Sigmoid colon (tissue), 7 donors: ENCODE measurements around the gene RANBP1. TPM values are rescaled to one million over a fixed set of nuclear protein-coding genes. Genes with fewer than 3 reads are reported as not detected.

ENCODE experiments used
- DNase-seq: peaks from one replicate; pipeline ENCODE4 v3.0.0-alpha.2; 2019
- H3K27ac ChIP-seq, 4 donors: fragments of 200-600 bp; sonication (generic); one replicate each; pipeline ENCODE4 v1.5.1; 2016 to 2019; ENCODE audit warnings: mild to moderate bottlenecking in 1 of 4
- H3K27me3 ChIP-seq, 3 donors: fragments of 200-600 bp; sonication (generic); one replicate each; pipeline ENCODE4 v1.5.1; 2019; ENCODE audit warnings: mild to moderate bottlenecking in 1 of 3
- H3K36me3 ChIP-seq, 4 donors: fragments of 200-600 bp; sonication (generic); one replicate each; pipeline ENCODE4 v1.5.1; 2016 to 2019
- H3K4me1 ChIP-seq, 4 donors: fragments of 200-600 bp; sonication (generic); one replicate each; pipeline ENCODE4 v1.5.1; 2017 to 2019
- H3K4me3 ChIP-seq, 4 donors: fragments of 200-600 bp; sonication (generic); one replicate each; pipeline ENCODE4 v1.5.1; 2017 to 2019; ENCODE audit warnings: mild to moderate bottlenecking in 2 of 4, moderate library complexity in 1 of 4
- H3K9me3 ChIP-seq, 4 donors: fragments of 200-600 bp in 3 of 4; sonication (generic) in 3 of 4; one replicate each; pipeline versions ENCODE4 v1.5.1 to v1.6.1; 2013 to 2019
- EP300 ChIP-seq, 4 donors: sonication (generic); formaldehyde crosslinking; IDR thresholded peaks; one replicate each; pipeline ENCODE4 v1.6.1; 2017; ENCODE audit warnings: antibody characterized with exemption in 4 of 4
- POLR2A ChIP-seq, 2 donors: fragments of 450-650 bp; IDR thresholded peaks; one replicate each; pipeline ENCODE4 v1.6.1; 2016; ENCODE audit warnings: antibody characterized with exemption in 2 of 2, mild to moderate bottlenecking in 2 of 2, moderate library complexity in 2 of 2
- POLR2AphosphoS5 ChIP-seq, 4 donors: sonication (generic); formaldehyde crosslinking; IDR thresholded peaks; one replicate each; pipeline ENCODE4 v1.6.1; 2017; ENCODE audit warnings: antibody characterized with exemption in 4 of 4
- WGBS, 2 donors: extraction: QIAGEN DNeasy Blood & Tissue Kit; methylation state at CpG; one replicate each; pipeline ENCODE4 v1.1.7; 2013; 5-methylcytosine and 5-hydroxymethylcytosine counted together
- intact Hi-C: fragments of 100-400 bp; cut with DNase I; formaldehyde crosslinking; loops from one replicate; pipeline ENCODE4 v1.15.1; 2023
- polyA plus RNA-seq, 3 donors: library from polyadenylated mRNA; stranded (reverse); fragments of 200-250 nt; gene quantifications; one replicate each; pipeline ENCODE4 v1.2.3, GENCODE V29; 2013
- total RNA-seq, 4 donors: library from RNA; depleted of rRNA; stranded (reverse); fragments of >200 nt; gene quantifications; one replicate each; pipeline ENCODE4 v1.1.0, GENCODE V29; 2016
- TF ChIP-seq, protein P1 (sequence below), 4 experiments: fragments of 450-650 bp in 3 of 4; fragments of 200-600 bp in 1 of 4; IDR thresholded peaks; one replicate each; pipeline ENCODE4 v1.5.1; 2016 to 2019; ENCODE audit warnings: antibody characterized with exemption in 4 of 4, mild to moderate bottlenecking in 3 of 4, moderate library complexity in 2 of 4
- donor health status: healthy with polysubstance abuse.
- donor health status: Bipolar disorder and iron deficiency.
- donor health status: healthy.

The RANBP1 gene
- total and polyA plus RNA-seq, 7 donors = 67.9 to 194 (median 154) TPM

DNA sequence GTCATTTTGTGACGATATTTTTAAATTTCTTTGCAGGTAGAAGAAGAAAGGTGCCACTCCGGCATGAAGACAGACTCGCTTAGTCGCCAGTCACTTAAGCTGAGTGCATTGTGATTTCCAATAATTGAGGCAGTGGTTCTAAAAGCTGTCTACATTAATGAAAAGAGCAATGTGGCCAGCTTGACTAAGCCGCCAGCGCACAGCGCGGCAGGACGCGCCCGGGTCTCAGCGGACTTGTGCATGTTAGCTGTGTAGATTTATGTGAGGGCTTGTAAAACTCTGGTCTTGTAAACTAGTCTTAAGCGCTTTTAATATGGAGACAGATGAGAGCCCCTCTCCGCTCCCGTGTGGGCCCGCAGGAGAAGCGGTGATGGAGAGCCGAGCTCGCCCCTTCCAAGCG is 30.3 kb upstream of the RANBP1 start:
- WGBS, 2 donors = 92 to 94% methylated on average over 20 of the region's 20 CpGs
- TF ChIP-seq, protein P1, sequence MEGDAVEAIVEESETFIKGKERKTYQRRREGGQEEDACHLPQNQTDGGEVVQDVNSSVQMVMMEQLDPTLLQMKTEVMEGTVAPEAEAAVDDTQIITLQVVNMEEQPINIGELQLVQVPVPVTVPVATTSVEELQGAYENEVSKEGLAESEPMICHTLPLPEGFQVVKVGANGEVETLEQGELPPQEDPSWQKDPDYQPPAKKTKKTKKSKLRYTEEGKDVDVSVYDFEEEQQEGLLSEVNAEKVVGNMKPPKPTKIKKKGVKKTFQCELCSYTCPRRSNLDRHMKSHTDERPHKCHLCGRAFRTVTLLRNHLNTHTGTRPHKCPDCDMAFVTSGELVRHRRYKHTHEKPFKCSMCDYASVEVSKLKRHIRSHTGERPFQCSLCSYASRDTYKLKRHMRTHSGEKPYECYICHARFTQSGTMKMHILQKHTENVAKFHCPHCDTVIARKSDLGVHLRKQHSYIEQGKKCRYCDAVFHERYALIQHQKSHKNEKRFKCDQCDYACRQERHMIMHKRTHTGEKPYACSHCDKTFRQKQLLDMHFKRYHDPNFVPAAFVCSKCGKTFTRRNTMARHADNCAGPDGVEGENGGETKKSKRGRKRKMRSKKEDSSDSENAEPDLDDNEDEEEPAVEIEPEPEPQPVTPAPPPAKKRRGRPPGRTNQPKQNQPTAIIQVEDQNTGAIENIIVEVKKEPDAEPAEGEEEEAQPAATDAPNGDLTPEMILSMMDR (IDR thresholded peaks at IDR 0.05) = no peak
- no peak for TF ChIP-seq POLR2A (IDR thresholded peaks at IDR 0.05)
- TF ChIP-seq POLR2AphosphoS5 (IDR thresholded peaks at IDR 0.05) = no peak
- no peak for TF ChIP-seq EP300 (IDR thresholded peaks at IDR 0.05)
- no peak for DNase-seq
- no peak overlapping the region for H3K4me3 ChIP-seq
- peaks cover 31 to 51% (median 43%) of the 10 kb centered on the region in 4 donors for H3K36me3 ChIP-seq
- no peak overlapping the region for H3K27ac ChIP-seq
- H3K9me3 ChIP-seq = no peaks in the 10 kb centered on the region
- intact Hi-C loops = loop anchor here (10.0 kb wide), 1 partner anchor 111 kb away; no protein-coding TSS in a partner anchor
- H3K27me3 ChIP-seq = no peaks in the 10 kb centered on the region
- peaks cover 0 to 53% (median 47%) of the 10 kb centered on the region in 4 donors for H3K4me1 ChIP-seq

DNA sequence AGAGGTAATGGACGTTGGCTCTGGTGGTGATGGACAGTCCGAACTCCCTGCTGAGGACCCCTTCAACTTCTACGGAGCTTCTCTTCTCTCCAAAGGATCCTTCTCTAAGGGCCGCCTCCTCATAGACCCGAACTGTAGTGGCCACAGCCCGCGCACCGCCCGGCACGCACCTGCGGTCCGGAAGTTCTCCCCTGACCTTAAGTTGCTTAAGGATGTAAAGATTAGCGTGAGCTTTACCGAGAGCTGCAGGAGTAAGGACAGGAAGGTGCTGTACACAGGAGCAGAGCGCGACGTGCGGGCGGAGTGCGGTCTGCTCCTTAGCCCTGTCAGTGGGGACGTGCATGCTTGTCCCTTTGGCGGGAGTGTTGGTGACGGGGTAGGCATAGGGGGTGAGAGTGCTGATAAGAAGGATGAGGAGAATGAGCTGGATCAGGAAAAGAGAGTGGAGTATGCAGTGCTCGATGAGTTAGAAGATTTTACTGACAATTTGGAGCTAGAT is 29.8 kb upstream of the RANBP1 start:
- intact Hi-C loops = loop anchor here (10.0 kb wide), 1 partner anchor 111 kb away; no protein-coding TSS in a partner anchor
- no peak for DNase-seq
- Histone ChIP-seq H3K36me3 (peaks cover 36 to 56% (median 48%) of the 10 kb centered on the region in 4 donors), H3K4me1 (peaks cover 0 to 49% (median 44%) of the 10 kb centered on the region in 4 donors), H3K4me3 (no peak overlapping the region), H3K9me3 (no peaks in the 10 kb centered on the region), H3K27me3 (no peaks in the 10 kb centered on the region), H3K27ac (no peak overlapping the region)
- WGBS, 2 donors = 94 to 96% methylated on average over 24 of the region's 24 CpGs
- TF ChIP-seq POLR2AphosphoS5 (IDR thresholded peaks at IDR 0.05) (no peak), EP300 (IDR thresholded peaks at IDR 0.05) (no peak), POLR2A (IDR thresholded peaks at IDR 0.05) (no peak)
- TF ChIP-seq, protein P1 (IDR thresholded peaks at IDR 0.05) = no peak

DNA sequence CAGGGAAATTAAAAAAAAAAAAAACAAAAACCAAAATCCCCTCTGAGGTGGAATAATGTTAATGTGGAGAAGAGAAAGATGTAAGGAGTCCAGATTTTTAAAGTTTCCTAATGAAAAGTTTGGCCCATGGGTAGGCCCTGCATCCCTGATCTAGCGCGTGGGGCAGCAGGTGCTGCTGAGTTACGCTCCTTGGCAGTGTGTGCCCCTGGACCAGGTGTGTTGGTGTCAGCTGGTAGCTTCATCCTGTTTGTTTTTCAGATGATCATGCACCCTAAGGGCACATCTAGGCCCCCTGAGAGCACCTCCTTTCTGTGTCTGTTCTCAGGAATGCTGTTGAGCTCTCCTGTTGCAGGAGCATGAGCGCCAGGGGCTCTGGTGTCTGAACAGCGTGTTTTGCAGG is 29.1 kb upstream of the RANBP1 start:
- Histone ChIP-seq H3K27me3 (no peaks in the 10 kb centered on the region), H3K36me3 (peaks cover 42 to 62% (median 54%) of the 10 kb centered on the region in 4 donors), H3K4me3 (no peak overlapping the region), H3K9me3 (no peaks in the 10 kb centered on the region), H3K4me1 (peaks cover 0 to 43% (median 38%) of the 10 kb centered on the region in 4 donors), H3K27ac (no peak overlapping the region)
- intact Hi-C loops = loop anchor here (10.0 kb wide), 1 partner anchor 112 kb away; no protein-coding TSS in a partner anchor
- 95 to 98% methylated on average over 5 of the region's 5 CpGs for WGBS, 2 donors
- TF ChIP-seq, protein P1 (IDR thresholded peaks at IDR 0.05) = no peak
- DNase-seq = no peak

DNA sequence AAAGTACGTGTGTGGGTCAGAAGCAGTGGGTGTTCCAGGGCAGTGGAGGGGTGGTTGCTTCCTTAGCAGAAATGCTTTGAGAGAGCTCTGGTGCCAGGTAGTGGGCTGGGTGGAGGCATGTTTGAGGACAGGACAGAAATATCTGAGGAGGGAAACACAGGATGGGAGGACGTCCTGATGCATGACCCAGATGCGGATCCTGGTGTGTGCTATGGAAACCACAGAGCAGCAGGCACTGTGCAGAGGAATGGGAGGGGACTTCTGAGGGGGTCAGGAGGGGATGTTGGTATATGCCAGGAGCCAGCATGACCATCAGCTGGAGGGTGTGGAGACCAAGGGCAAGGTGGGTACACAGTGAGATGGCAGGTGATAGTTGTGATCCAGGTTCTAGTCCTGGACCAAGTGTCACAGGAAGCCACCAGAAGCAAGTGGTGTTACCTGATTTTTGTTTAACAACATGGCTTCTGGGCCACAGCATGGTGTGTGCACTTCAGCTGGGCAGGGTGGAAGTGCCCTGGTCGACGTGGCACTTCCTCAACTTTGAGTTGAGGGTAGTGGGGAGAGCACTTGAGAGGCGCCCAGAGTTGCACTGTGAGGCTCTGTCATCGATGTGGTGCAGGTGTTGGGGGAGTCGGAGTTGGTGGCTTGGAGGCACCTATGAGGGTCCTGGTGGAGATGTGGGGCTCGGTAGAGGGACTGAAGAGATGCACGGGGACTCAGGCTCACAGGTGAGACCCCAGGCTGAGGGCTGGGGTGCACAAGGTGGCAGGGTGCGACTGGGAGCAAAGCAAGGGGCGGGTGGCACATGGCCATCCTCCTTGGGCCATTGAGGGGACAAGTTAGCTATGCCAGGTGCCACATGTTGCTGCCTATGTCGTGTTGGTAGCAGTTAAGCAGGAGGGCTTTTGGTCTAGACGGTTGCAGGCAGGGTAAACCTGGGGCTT is 28.3 kb upstream of the RANBP1 start:
- Histone ChIP-seq H3K9me3 (no peaks in the 10 kb centered on the region), H3K36me3 (peaks cover 50 to 71% (median 62%) of the 10 kb centered on the region in 4 donors), H3K27ac (no peak overlapping the region), H3K4me1 (peaks cover 0 to 35% (median 29%) of the 10 kb centered on the region in 4 donors), H3K27me3 (no peaks in the 10 kb centered on the region), H3K4me3 (no peak overlapping the region)
- intact Hi-C loops = loop anchor here (10.0 kb wide), 1 partner anchor 113 kb away; no protein-coding TSS in a partner anchor
- TF ChIP-seq, protein P1 (IDR thresholded peaks at IDR 0.05) = no peak
- TF ChIP-seq EP300 (IDR thresholded peaks at IDR 0.05) = no peak
- no peak for TF ChIP-seq POLR2A (IDR thresholded peaks at IDR 0.05)
- no peak for TF ChIP-seq POLR2AphosphoS5 (IDR thresholded peaks at IDR 0.05)
- DNase-seq = no peak
- WGBS, 2 donors = 90 to 91% methylated on average over 14 of the region's 14 CpGs
